HepG2 (cell line): ENCODE results near the gene MTHFD2. TPM values are rescaled to one million over a fixed set of nuclear protein-coding genes. Genes with fewer than 3 reads are reported as not detected.

Source experiments
- ATAC-seq: fragments of 200-7000 bp; cut with Tn5 transposase; 3 replicates; pipeline ENCODE4 v1.9.1; 2020; ENCODE audit warnings: mild to moderate bottlenecking, moderate library complexity
- BruUV-seq: library from RNA; stranded (reverse); fragments of 400-500 nt; replicated peaks from 2 replicates; lab custom pipeline; 2021; lab: Mats Ljungman, UMichigan
- CTCF ChIA-PET: fragments of 300-600 bp; formaldehyde crosslinking; extraction: SDS; loops from one replicate; lab custom pipeline; 2021; ENCODE audit warnings: low total read pairs, inconsistent platforms, low intra/inter-chr PET ratio; lab: Yijun Ruan, JAX
- POLR2A ChIA-PET: fragments of 350-600 bp; sonication (Branson Sonifier 250); formaldehyde crosslinking; loops from one replicate; lab custom pipeline; 2020; ENCODE audit warnings: antibody characterized with exemption, inconsistent platforms; lab: Yijun Ruan, JAX
- DNase-seq: peaks from one replicate; pipeline ENCODE4 v3.0.0-alpha.2; 2015; ENCODE audit warnings: low spot score
- FAIRE-seq: peaks from 3 replicates; lab custom pipeline; 2011; peaks lifted over from hg19 to GRCh38; lab: Jason Lieb, UNC
- H2AFZ ChIP-seq: one replicate; pipeline ENCODE4 v1.6.1; 2011; ENCODE audit warnings: low read length, inconsistent platforms
- H3K27ac ChIP-seq: fragments of 300-600 bp; 3 replicates; pipeline ENCODE4 v1.8.0; 2011; ENCODE audit warnings: mixed run types, mild to moderate bottlenecking, mixed read lengths, low read length, inconsistent platforms; ENCODE audit not compliant: insufficient read depth; ENCODE audit errors: extremely low read length
- H3K27me3 ChIP-seq, 2 experiments: fragments of 200-600 bp in 1 of 2; 2 replicates in 1 of 2; 3 replicates in 1 of 2; pipeline versions ENCODE4 v1.6.0 to v1.8.0; 2011; ENCODE audit warnings: low read length in 2 of 2, mild to moderate bottlenecking in 2 of 2, moderate library complexity in 2 of 2, inconsistent platforms in 1 of 2; ENCODE audit not compliant: insufficient read depth in 2 of 2, control insufficient read depth in 1 of 2
- H3K36me3 ChIP-seq, 2 experiments: fragments of 200-600 bp in 1 of 2; replicated peaks in 1 of 2; 2 replicates in 1 of 2; 3 replicates in 1 of 2; pipeline versions ENCODE4 v1.5.1 to v1.8.0; 2011; ENCODE audit warnings: low read length in 2 of 2, inconsistent platforms in 1 of 2; ENCODE audit not compliant: insufficient read depth in 2 of 2, control insufficient read depth in 1 of 2
- H3K4me1 ChIP-seq: 2 replicates; pipeline ENCODE4 v1.5.1; 2012; ENCODE audit warnings: low read length, inconsistent platforms; ENCODE audit not compliant: insufficient read depth
- H3K4me2 ChIP-seq: 2 replicates; pipeline ENCODE4 v1.6.0; 2011; ENCODE audit warnings: low read depth, low read length, inconsistent platforms
- H3K4me3 ChIP-seq, 3 experiments: fragments of 200-600 bp in 1 of 3; sonication (generic), shearing (Covaris generic) in 1 of 3; replicated peaks in 1 of 3; 2 replicates each; pipeline ENCODE4 v1.5.1; 2011 to 2016; ENCODE audit warnings: low read length in 3 of 3, inconsistent platforms in 2 of 3, low read depth in 2 of 3, mild to moderate bottlenecking in 2 of 3, control low read depth in 1 of 3, mixed read lengths in 1 of 3; ENCODE audit not compliant: insufficient read depth in 1 of 3
- H3K79me2 ChIP-seq: one replicate; pipeline ENCODE4 v1.6.1; 2011; ENCODE audit warnings: low read length, inconsistent platforms; ENCODE audit not compliant: insufficient read depth
- H3K9ac ChIP-seq: 2 replicates; pipeline ENCODE4 v1.6.0; 2011; ENCODE audit warnings: mild to moderate bottlenecking, low read depth, low read length, inconsistent platforms; ENCODE audit not compliant: insufficient read depth
- H3K9me3 ChIP-seq: 2 replicates; pipeline ENCODE4 v1.5.1; 2012; ENCODE audit warnings: mild to moderate bottlenecking, low read length
- H4K20me1 ChIP-seq: 2 replicates; pipeline ENCODE4 v1.6.0; 2011; ENCODE audit warnings: inconsistent platforms, mild to moderate bottlenecking, low read length, moderate library complexity; ENCODE audit not compliant: insufficient read depth
- CEBPB ChIP-seq: IDR thresholded peaks from 2 replicates; pipeline ENCODE4 v1.6.1; 2011; ENCODE audit warnings: low read depth, low read length, improper control_type of control experiment, borderline replicate concordance
- FOXM1 ChIP-seq: sonication (generic); formaldehyde crosslinking; IDR thresholded peaks from 2 replicates; pipeline ENCODE4 v1.5.0; 2020; ENCODE audit warnings: missing genetic modification reagents
- GTF3A ChIP-seq: sonication (generic); formaldehyde crosslinking; conservative IDR thresholded peaks from 2 replicates; pipeline ENCODE4 v1.4.0; 2020; ENCODE audit warnings: mild to moderate bottlenecking, missing genetic modification reagents
- KDM4B ChIP-seq: sonication (generic); formaldehyde crosslinking; IDR thresholded peaks from 2 replicates; pipeline ENCODE4 v1.4.0; 2020; ENCODE audit warnings: missing genetic modification reagents
- MBD4 ChIP-seq: IDR thresholded peaks from 2 replicates; pipeline ENCODE4 v1.6.1; 2012; ENCODE audit warnings: low read length, inconsistent platforms, borderline replicate concordance
- MYPOP ChIP-seq: sonication (generic); formaldehyde crosslinking; IDR thresholded peaks from 2 replicates; pipeline ENCODE4 v1.8.1; 2023; ENCODE audit warnings: mild to moderate bottlenecking, moderate library complexity, missing genetic modification reagents
- NFATC3 ChIP-seq: sonication (generic); formaldehyde crosslinking; IDR thresholded peaks from 2 replicates; pipeline ENCODE4 v1.5.1; 2020; ENCODE audit warnings: mild to moderate bottlenecking, missing genetic modification reagents
- RCOR2 ChIP-seq: IDR thresholded peaks from 2 replicates; pipeline ENCODE4 v1.6.1; 2016; ENCODE audit warnings: missing biosample characterization, missing genetic modification reagents
- ZMYM3 ChIP-seq: sonication (generic); formaldehyde crosslinking; IDR thresholded peaks from 2 replicates; pipeline ENCODE4 v1.5.1; 2020; ENCODE audit warnings: mild to moderate bottlenecking, missing genetic modification reagents
- ZNF281 ChIP-seq: sonication (generic); formaldehyde crosslinking; IDR thresholded peaks from 2 replicates; pipeline ENCODE4 v1.4.0; 2020; ENCODE audit warnings: missing genetic modification reagents, borderline replicate concordance
- ZNF326 ChIP-seq: sonication (generic); formaldehyde crosslinking; IDR thresholded peaks from 2 replicates; pipeline ENCODE4 v1.4.0; 2020; ENCODE audit warnings: missing genetic modification reagents, borderline replicate concordance
- ZNF513 ChIP-seq: sonication (generic); formaldehyde crosslinking; conservative IDR thresholded peaks from 2 replicates; pipeline ENCODE4 v1.5.0; 2020; ENCODE audit warnings: missing genetic modification reagents
- ZNF543 ChIP-seq: sonication (generic); formaldehyde crosslinking; IDR thresholded peaks from 2 replicates; pipeline ENCODE4 v1.4.0; 2020; ENCODE audit warnings: mild to moderate bottlenecking, missing genetic modification reagents
- ZSCAN29 ChIP-seq: sonication (generic); formaldehyde crosslinking; conservative IDR thresholded peaks from 2 replicates; pipeline ENCODE4 v1.4.0; 2020; ENCODE audit warnings: mild to moderate bottlenecking, missing genetic modification reagents
- ZSCAN31 ChIP-seq: sonication (generic); formaldehyde crosslinking; IDR thresholded peaks from 2 replicates; pipeline ENCODE4 v1.5.0; 2020; ENCODE audit warnings: low read depth, mild to moderate bottlenecking, missing genetic modification reagents
- WGBS: methylation state at CpG from one replicate; pipeline ENCODE4 v1.1.6; 2017; ENCODE audit warnings: low lambda C conversion rate; 5-methylcytosine and 5-hydroxymethylcytosine counted together
- in situ Hi-C: cut with HindIII; loops from 2 replicates; pipeline ENCODE4 v1.10.0; 2017; ENCODE audit warnings: low pct_unique_long_range_greater_than_20kb; ENCODE audit not compliant: extremely low pct_ligation_motif_present
- intact Hi-C: fragments of 100-400 bp; cut with micrococcal nuclease; formaldehyde crosslinking; loops from one replicate; pipeline ENCODE4 v1.10.0; 2022; ENCODE audit not compliant: unreplicated experiment
- polyA plus RNA-seq, 8 experiments: library from polyadenylated mRNA; depleted of rRNA in 3 of 8; stranded (reverse) in 7 of 8; unstranded in 1 of 8; fragments of >200 nt; fragmentation: Illumina TruSeq in 4 of 8; extraction: Trizol in 4 of 8; gene quantifications; 2 replicates each; pipeline versions ENCODE4 v1.2.1 to v1.2.3, GENCODE V29; 2011 to 2016; ENCODE audit warnings: low read depth in 4 of 8, missing spikeins in 1 of 8, mixed read lengths in 1 of 8; ENCODE audit not compliant: insufficient read depth in 1 of 8
- total RNA-seq, 5 experiments: library from RNA; depleted of rRNA; stranded (reverse); fragments of >200 nt; fragmentation: Illumina TruSeq; extraction: Trizol; gene quantifications; 2 replicates each; pipeline ENCODE4 v1.2.3, GENCODE V29; 2016; ENCODE audit warnings: low read depth in 1 of 5

The MTHFD2 gene
- total and polyA plus RNA-seq, 2 of the 13 experiments (the other 11 are each of a cell fraction or from before 2014, with no cell fraction given): 188 to 269 TPM

GRCh38 chr2:74155830-74156229, 42.6 kb upstream of the MTHFD2 start:
- in situ Hi-C loops: no loop called here
- DNase-seq (no peak), FAIRE-seq (no peak), ATAC-seq (no peak)
- Histone ChIP-seq H3K27ac (no peak overlapping the region), H3K36me3 (peaks cover 16 to 66% of the 10 kb centered on the region in 2 experiments), H3K79me2 (no peaks in the 10 kb centered on the region), H2AFZ (no peak overlapping the region), H3K9me3 (no peaks in the 10 kb centered on the region), H3K9ac (no peak overlapping the region), H3K4me3 (no peak overlapping the region), H4K20me1 (no peaks in the 10 kb centered on the region), H3K4me2 (no peak overlapping the region), H3K27me3 (no peaks in the 10 kb centered on the region), H3K4me1 (no peaks in the 10 kb centered on the region)
- intact Hi-C loops: no loop called here
- no TSS peak for BruUV-seq
- POLR2A ChIA-PET: no interaction called here
- CTCF ChIA-PET: no interaction called here
- TF ChIP-seq ZNF326 (CRISPR knock-in tag) (no peak), ZSCAN29 (CRISPR knock-in tag) (no peak), GTF3A (no peak), ZNF513 (CRISPR knock-in tag) (no peak), ZMYM3 (CRISPR knock-in tag) (no peak), NFATC3 (CRISPR knock-in tag) (no peak)
- WGBS: 96% methylated on average over 3 of the region's 3 CpGs

- WGBS: 99% methylated on average over 6 of the region's 6 CpGs
- intact Hi-C loops: no loop called here
- Histone ChIP-seq H3K9ac (no peak overlapping the region), H3K4me1 (no peaks in the 10 kb centered on the region), H3K36me3 (peaks cover 36 to 81% of the 10 kb centered on the region in 2 experiments), H3K9me3 (no peaks in the 10 kb centered on the region), H2AFZ (no peak overlapping the region), H3K4me2 (no peak overlapping the region), H3K79me2 (no peaks in the 10 kb centered on the region), H3K27me3 (no peaks in the 10 kb centered on the region), H4K20me1 (no peaks in the 10 kb centered on the region), H3K4me3 (no peak overlapping the region), H3K27ac (no peak overlapping the region)
- in situ Hi-C loops: no loop called here
- ChIA-PET CTCF (no interaction called here), POLR2A (interaction anchor here (1.8 kb wide), 1 partner anchor 15 kb away, joined by 6 read pairs; the partner anchor contains the start of gene MOB1A)
- FAIRE-seq (no peak), ATAC-seq (no peak), DNase-seq (no peak)
- BruUV-seq: no TSS peak
- no peak for TF ChIP-seq MBD4
- TF ChIP-seq KDM4B: no peak
- no peak for TF ChIP-seq RCOR2 (CRISPR knock-in tag)
- TF ChIP-seq ZSCAN31 (CRISPR knock-in tag): no peak
- no peak for TF ChIP-seq FOXM1 (CRISPR knock-in tag)
- no peak for TF ChIP-seq MYPOP (CRISPR knock-in tag)
- TF ChIP-seq ZNF281: no peak
- no peak for TF ChIP-seq ZNF543 (CRISPR knock-in tag)
- TF ChIP-seq CEBPB: no peak
Observed at GRCh38 chr2:74162951-74163350, 35.5 kb upstream of the MTHFD2 start.
